HG03439 (cell line): ENCODE results near the gene OPCML.
A peak's percentile ranks its signal among the peaks of the same experiment; 100 is the strongest.

Experiments used
- ATAC-seq: cut with Tn5 transposase; IDR thresholded peaks from one replicate; pipeline ENCODE4 v1.9.1; 2021; ENCODE audit warnings: mild to moderate bottlenecking, moderate library complexity; ENCODE audit not compliant: unreplicated experiment

Gene OPCML

DNA sequence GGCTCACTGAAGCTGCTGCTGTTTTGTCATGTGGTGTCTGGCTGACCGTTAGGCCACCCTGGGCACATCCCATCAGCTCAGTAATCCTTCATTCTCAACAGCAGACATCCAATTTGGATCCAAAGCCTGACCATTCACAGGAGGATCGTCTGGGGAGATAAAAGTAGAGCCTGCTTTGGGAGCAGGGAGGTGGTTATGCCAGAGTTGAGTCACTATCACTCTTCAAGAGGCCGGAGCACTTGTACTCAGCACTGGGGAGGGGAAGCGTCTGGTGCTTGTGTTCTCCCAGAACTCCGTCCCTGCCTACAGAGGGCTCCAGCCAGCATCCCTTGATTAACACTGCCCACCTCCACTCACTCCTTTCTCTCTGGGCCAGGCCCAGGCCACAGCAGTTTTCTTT lies 382.6 kb downstream of the OPCML start:
- no peak for ATAC-seq

DNA sequence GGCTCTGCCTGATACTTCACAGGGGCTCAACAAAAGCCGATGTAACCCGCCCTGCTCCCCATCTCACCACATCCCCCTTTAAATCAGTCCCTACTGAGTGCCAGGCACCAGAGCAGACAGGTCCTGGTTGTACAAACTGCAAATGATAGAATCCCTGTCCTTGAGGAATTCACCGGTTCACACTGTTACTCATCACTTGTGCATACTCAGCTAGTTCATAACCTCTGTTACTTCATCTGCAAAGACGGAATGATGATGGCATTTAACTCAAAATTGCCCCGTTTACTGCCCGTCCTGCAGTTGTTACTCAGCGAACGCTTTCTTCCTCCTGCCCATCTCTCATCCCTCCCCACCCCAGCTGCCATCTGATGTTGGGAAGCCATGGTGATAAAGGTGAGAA lies 384.7 kb downstream of the OPCML start:
- ATAC-seq: no peak

DNA sequence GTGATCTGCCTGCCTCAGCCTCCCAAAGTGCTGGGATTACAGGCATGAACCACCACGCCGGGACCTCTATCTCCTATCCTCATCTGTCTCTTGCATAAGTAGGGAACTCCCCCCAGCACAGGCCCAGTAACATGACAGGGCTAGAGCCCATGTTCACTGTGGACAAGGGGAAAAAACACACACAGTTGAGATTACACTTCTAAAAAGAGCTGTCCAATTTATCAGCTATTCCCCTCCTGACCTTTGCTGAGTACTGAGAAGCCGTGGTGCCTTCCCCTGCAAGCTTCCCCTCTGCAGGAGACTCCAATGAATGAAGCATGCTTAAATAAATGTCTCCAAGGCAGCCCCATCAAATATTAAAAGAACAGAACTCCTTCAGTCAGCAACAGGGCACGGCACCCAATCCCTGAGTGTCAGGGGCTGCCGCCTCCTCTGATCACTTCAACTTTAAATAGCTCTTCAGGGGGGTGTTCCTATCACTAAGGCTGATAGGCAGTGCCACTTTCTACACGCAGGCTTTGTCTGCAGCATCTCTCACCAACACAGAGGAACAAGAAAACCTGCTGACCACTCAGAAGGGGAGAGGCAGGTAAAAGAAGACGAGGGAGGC lies 385.5 kb downstream of the OPCML start:
- no peak for ATAC-seq

DNA sequence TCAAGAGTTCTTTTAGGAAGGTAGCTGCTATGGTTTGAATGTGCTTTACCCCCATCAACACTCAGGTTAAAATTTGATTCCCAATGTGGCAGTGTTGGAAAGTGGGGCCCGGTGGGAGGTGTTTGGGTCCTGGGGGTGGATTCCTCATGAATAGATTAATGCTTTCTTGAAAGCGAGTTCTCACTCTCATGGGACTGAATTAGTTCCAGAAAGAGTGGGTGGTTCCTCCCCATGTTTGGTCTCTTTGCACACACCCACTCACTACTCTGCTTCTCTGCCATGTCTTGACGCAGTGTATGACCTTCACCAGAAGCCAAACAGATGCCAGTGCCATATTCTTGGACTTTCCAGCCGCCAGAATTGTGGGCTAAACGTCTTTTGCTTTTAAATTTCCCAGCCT lies 394.4 kb downstream of the OPCML start:
- no peak for ATAC-seq

DNA sequence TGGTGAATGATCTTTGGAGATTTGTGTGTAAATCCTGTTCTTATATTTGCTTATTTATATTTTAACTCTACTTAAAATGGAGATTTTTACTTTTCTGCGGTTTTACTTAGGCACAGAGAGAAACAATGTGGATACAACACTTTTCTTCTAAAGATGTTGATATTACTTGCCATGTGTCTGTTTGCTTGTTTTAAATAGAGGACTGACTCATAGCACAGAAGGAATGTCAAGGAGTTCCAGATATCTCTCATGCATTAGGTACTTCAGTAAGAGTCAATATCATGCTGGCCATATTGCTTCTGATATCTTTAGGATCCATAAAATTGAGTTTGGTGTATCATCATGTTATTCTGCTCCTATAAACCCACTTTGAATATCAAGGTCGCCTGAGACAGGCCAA lies 395.0 kb downstream of the OPCML start:
- ATAC-seq: no peak

DNA sequence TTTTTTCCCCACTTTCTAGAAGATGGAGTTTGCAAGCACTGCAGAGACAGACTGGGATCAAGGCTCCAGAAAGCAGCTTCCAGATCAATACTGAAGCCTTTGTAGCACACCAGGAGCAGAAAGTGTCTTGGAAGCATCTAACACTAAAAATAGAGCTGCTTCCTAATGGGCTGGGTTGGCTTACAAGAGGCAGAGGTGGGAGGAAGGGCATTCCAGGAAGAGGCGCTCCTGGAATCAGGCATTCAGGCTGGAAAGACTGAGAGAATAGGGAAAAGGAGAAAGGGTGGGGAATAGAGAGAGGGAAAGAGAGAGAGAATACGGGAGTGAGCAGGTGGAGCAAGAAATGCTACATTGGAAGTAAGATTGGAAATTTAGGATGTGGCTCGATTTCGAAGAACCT lies 395.9 kb downstream of the OPCML start:
- ATAC-seq: no peak

DNA sequence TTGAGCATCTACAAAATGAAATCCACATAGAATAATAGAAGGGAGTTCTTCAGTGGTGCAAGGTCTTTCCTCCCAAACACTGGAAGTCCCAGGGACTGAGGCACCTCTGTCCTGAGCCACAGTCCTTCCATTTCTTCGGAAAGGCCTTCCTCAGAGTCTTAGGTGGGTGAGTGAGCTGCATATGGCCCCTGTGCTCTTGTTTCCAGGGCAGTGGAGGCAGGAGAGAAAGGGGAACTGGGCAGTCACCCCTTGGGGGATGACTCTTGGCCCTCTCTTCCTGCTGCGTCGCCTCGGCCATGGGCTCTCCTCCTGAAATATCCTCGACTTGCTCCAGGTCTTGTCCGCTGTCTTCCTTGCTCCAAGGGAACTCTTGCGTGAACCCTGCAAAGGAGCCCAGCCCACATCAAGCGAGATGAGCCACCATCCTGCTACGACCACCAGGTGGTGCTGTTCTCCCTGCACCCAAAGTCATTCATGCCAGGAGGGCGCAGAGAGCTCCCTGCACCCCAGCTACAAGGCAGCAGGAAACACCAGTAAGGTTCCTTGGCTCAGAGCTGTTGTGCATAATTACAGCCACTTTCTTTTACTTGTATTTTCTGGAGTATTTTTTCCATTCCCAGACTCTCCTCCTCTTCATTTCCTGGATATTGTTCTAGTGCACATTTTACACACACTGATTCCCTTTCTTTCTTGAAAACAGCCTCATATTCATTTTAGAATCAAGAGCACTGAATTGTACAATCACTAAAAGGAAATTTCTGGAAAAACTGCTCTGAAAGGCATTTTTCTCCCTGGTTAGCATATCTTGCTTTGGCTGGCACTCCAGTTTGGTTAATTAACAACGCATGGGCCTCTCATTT lies 397.8 kb downstream of the OPCML start:
- ATAC-seq: peak; percentile 92

DNA sequence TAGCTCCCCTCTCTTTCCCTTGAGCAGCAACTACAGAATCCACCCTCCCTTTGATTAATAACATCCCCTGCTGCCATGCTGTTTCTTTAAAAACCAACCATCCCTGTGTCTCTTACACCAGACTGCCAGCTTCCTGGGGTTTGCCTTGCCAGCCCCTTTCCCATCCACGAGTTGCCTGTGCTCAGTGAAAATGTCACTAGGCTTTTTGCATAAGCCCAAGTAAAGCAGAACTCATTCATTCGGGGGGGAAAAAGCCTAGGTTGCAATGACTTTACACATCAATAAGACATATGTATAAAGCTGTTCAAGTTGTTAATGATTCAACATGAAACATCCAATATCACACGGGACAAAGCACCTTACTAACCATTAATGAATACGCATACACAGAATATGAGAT lies 398.7 kb downstream of the OPCML start:
- no peak for ATAC-seq

DNA sequence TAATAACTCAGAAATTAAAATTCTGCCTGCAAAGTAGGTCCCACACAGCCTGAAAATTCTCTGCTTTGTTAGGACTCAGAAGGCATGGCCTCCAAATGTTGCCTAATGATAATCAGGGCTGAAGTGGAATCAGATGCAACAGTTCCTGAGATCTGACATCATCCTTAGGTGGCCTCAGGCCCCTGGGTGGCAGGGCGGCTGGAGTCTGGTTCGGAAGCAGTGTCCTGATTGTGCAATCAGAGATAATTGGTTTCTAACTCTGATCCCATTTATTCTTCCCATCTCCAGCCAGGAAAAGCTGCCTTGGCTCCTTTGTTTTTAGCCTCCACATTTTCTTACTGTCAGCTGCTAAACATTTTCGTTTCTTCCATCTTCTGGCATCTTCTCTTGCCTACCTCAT lies 399.3 kb downstream of the OPCML start:
- ATAC-seq: no peak

DNA sequence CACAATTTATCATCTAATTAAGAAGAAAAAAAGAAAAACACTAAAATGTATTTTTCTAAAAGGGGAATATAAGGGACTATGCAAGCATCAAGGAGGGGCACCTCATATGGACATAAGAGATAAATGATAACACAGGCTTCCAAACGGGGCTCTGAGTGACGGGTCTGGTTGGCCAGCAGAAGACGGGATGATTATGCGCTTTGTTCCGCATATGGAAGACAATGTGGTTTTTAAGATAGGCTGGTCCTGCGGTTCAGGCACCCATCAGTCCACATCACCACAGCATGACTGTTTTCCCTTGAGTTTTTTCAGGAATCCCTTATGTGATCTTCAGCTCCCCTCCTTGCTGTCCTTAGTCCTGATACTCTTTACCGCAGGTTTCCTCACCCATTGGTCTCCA lies 404.6 kb downstream of the OPCML start:
- no peak for ATAC-seq

DNA sequence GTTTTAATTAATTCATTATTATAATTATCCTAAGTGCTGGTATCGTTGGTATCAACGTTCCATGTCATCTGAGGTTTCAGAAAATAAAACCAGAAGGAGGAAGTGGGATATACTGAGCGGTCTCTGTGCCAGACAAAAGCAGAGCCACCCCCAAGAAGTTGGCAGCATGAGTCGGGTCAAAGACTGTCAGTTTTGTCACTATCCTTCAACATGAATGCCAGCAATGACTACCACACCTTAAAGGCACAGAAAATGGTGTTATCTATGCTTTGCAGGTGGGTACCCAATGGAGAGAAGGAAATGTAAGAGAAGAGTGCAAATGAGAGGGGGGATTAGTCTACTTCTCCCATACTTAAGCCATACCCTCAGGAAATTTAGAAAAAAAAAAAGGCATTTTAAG lies 408.5 kb downstream of the OPCML start:
- no peak for ATAC-seq

DNA sequence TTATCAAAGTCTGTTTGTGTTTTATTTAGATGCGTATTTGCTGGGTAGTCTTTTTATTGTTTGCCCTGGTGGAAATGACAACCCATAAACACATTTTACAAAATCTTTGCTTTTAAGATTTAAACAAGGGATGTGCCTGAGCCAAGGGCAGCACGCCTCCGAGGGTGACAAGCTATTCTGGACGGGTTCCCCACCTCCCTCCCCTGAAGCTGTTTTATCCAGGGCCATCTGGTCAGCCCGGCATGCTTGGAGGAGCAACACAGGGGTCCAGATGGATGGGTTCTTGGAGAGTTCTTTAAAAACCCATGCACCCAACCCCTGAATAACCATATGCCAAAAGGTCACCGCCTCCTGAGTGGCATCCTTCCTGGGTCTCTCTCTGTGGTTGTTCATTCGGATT lies 408.9 kb downstream of the OPCML start:
- ATAC-seq: no peak

DNA sequence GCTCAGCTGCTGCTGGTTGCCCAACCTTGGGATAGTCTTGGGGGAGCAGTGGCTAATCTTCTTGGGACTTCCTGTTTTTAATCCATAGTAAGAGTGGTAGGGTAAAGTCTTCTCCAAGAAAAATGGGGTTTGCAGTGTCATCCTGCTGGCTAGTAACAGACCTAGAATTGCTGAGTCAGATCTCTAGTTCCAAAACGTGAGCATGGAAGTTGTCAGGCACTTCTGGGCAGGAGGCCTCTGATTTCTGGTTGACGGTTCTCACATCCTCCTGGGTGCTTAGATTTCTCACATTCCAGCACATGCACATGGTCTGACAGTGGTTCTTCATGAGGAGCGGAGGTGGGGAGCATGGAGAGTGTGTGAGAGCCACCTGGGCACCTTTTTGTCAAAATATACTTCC lies 410.0 kb downstream of the OPCML start:
- ATAC-seq: no peak

DNA sequence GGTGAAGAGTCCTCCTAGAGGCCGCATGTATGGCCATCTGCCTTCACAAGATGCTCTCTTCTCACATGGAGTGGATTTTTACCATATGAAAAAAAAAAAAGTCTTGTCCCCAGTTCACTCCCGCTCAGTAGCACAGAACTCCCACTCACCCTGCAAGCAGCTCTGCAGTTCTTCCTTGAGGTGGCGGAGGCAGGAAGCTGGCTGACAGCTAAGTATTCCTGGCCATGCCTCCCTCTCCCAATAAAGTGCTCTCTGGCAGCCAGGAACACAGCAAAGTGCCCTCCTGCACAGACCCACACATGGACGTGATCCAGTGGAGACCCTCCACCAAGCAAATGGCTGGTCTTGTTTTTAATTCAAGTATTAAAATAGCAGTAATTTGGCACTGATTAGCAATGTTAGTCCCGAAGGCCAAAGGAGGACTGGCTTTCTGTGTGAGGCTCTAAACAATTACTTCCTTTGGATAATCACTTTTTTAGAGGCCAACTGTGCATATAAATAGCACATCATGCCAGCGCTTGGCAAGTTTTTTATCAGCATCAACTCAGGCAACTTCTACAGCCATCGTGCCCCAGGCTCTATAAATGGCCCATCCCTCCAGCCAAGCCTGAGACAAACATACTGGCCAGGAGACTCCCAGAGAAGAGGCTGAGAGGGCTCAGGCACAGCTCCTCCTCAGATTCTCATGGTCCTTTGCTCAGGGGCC lies 413.6 kb downstream of the OPCML start:
- ATAC-seq: no peak

DNA sequence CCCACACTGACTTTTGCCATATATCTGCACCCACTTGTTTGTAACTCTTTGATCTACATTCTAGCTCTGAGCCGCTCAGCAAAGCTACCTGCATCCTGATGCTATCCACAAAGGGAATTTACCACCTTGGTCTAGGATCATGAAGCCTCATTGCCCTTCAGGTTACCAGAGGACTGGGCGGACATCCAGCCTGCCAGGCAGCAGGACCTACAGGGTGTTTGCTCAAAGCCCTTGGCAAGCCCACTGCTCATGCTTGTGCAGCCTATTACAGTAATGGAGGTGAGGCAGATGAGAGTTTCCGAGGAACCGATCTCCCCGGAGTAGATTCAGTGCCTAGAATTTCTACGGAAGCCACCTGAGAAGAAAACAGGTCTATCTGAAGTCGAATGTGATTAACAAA lies 417.2 kb downstream of the OPCML start:
- ATAC-seq: no peak

DNA sequence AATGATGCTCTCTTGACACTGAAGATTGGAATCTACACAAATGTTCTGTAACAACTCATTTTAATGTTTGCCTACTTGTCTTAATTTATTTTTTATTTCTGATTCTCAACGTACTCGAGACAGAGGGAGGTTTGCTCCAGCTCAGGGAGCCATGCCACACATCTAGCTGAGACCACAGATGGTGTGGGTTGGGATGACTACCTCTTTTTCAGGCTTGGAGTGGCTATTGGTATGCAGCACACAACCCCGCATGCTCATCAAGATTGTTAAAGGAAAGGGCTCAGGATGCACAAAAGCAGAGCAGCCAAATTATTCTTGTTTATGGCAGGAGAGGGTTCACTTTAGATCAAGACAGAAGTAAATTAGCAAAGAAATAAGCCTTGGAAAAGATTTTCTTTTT lies 424.5 kb downstream of the OPCML start:
- no peak for ATAC-seq

DNA sequence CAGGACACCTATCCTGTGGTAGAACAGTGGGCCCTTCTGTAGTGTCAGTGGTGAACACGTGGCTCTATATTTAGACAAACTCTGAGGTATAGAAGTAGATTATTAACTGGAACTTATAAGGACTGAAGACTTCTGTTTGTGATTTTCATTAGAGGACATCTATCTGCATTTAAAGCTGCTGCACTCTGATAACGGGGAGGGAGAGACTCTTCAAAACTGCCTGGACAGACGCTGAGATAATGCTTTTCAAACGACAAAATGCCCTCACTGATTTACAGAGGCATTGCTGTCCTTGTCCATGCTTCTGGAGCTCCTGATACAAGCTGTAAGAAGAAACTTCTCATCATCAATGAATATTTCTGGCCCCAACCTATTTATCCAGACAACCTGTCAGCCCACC lies 425.2 kb downstream of the OPCML start:
- no peak for ATAC-seq

DNA sequence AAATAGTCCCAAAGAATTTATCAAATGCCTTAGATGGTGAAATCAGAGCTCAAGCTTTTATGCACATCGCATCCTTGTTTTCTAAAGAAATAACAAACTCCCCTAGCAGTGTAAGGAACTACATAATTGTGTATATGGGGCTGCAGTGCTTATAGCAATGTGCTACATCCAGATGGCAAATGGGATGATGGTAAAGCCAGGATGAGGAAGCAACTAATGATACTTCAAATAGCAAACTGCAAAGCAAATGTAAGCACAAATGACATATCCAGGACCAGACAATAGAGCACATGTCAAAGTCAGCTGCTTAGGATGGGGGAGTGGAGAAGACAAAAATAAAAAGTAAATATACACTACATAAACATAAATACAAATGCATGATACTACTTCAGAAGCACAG lies 425.9 kb downstream of the OPCML start:
- ATAC-seq: no peak

DNA sequence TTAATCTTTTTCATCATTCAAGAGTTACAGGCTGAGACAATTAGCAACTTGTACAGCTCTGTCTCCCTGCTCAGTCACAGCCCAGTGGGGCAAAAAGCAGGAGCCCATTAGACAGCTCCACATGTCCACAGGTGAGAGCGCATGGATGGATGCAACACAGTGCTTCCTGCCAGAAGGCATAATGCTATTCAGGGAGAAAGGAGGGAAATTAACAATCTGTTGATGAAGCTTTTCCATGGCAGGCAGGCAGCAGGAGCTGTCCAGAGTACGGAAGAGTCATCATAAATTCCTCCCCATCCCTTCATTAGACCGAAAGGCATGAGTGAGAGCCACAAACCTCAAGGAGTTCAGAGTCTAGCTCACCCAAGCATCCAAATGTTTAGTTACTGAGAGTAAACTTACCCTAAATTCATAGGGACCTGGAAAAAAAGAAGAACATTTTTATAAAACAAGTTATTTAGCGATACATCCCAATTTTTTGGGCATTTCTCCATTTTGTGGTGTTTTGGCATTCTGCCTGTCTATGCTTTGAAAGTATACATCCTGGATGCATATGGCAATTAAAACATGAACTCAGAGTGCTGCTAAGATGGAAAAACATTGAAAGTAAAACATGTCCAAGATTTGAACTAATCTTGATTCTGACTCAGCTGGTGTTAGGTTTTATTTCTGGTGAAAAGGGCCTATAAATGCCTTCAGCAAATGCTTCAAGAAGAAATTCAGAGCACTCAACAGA lies 428.1 kb downstream of the OPCML start:
- no peak for ATAC-seq

DNA sequence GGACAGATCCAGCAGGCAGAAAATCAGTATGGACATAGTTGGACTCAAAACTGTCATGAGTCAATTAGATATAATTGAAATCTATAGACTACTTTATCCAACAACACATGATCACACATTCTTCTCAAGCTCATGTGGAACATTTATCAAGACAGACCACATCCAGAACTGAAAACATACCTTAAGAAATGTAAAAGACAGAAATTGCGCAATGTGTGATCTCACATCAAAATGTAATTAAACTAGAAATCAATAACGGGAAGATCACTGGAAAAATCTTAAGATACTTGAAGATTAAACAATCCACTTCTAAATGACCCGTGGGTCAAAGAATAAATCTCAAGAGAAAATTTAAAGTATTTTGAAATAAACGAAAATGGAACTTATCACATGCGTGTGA lies 435.3 kb downstream of the OPCML start:
- ATAC-seq: no peak

DNA sequence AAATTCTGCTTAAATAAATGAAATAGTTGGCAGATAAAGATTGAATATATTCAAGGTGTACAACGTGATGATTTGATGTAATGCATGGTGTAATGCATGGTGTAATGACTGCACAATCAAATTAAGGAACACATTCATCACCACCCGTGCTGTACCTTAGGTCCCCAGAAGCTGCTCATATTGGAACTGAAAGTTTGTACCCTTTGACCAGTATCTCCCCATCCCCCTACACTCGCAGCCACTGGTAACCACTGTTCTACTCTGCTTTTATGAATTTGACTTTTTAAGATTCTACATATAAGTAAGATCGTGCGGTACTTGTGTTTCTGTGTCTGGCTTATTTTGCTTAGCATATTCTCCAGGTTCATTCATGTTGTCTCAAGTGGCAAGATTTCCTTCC lies 445.8 kb downstream of the OPCML start:
- ATAC-seq: no peak
